Measurements from ENCODE around the gene RAE1.

The RAE1 gene

DNA sequence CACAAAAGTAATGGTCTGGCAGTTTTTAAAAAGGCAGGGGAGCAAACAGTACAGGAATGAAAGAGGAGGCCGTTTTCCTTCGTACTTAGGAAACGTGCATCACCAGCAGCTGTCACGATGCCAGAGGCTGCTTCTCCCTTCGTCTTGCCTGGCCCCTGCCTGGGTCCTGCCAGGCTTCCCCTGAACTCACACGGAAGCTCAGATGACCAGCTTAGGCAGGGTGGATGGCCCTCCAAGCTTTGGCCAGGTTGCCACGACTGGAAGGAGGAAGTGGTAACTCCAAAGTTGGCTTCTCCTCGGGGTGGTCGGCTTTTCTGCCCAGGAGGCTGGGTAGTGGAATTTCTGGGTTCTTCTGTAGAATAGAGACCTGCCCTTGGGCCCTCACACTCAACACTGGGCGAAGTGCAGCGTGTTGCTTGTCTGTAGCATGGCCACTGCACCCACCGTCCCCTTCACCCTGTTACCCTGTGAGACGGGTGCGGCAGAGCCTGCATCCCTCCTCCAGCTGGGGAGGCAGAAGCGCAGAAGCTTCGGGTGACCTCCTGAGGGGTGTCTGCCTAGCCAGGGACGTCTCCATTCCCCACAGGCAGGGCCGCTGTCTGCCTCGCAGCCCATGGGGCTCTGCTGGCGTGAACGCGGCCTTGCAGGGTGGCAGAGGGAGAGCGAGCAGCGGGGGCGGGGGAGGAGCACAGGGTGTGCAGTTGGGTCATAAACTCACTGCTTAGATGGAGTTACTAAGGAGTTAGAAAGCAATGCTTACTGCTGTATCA is 21.7 kb downstream of the RAE1 start:
- DNase-seq = no peak

- no peak for DNase-seq
Measured at GRCh38 chr20:57374343-57374930, 23.4 kb downstream of the RAE1 start.

GRCh38 chr20:57374931-57375651 is 24.0 kb downstream of the RAE1 start:
- no peak for DNase-seq

GRCh38 chr20:57375652-57376230 is 24.7 kb downstream of the RAE1 start:
- no peak for DNase-seq

GRCh38 chr20:57377350-57377749 is 26.3 kb downstream of the RAE1 start:
- DNase-seq = no peak

DNA sequence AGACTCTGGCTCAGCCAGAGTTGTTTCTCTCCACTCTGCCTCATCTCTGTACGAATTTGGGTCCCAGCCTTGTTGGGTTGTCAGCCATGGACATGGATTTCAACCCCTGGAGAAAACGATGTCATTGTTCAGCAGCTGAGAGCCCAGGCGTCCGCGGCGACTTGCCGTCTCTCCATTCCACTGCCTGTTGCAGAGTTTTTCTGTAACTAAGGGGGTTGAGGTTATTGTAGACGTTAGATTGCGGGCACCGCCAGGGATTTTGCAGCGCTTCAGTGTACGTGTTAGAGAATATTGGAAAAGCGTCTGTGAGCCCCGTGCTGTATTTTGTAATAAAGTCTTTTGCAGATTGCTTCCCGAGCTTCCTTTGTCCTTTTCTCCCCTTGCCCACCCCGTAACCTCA is 27.1 kb downstream of the RAE1 start:
- no peak for DNase-seq

GRCh38 chr20:57378646-57379262 is 27.7 kb downstream of the RAE1 start:
- DNase-seq = no peak

DNA sequence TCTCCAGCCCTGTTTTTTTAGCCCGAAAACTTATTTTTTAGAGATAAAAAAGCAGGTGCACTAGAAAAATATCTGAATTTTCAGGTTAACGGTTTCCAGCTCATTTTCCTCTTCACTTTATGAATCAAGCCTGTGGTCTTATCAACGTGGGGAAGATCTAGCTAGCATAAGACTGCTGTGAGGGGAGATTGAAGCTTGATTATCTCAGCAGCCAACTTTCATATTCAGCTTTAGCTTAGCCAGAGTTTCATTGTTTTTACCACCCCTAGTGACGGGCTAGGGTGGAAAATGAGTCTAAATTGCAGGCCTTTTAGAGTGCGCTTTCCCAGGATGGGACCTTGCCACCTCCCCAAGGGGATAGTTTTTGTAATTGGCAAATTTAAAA is 28.2 kb downstream of the RAE1 start:
- DNase-seq = no peak

DNA sequence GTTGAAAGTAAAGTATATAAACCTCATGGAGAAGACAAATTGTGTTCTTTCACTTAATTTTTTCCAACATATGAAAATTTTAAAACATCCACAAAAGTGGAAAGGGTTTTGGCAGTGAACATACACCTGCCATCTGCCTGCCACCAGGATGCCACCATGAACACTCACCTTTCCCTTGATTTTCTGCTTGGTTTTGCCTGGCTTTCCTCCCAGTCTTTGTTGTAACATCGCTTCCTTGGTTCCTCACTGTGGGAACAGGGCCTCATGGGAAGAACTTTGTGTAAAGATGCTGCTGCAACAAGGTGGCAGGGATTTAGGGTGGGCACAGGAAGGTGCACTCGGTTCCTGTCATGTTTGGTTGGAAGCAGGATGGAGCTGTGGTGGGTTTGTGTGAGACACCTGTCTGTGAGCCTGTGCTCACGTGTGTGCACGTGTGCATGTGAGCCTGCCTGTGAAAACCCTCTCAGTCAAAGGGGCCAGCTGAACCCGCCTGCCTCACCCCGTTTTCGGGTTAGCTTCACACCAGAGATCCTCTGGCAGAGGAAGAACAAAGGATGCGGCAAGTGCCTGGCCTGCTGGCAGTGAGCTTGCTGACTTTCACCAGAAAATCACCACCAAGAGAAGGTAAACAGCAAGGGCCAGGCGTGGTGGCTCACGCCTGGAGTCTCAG is 29.2 kb downstream of the RAE1 start:
- no peak for DNase-seq

DNA sequence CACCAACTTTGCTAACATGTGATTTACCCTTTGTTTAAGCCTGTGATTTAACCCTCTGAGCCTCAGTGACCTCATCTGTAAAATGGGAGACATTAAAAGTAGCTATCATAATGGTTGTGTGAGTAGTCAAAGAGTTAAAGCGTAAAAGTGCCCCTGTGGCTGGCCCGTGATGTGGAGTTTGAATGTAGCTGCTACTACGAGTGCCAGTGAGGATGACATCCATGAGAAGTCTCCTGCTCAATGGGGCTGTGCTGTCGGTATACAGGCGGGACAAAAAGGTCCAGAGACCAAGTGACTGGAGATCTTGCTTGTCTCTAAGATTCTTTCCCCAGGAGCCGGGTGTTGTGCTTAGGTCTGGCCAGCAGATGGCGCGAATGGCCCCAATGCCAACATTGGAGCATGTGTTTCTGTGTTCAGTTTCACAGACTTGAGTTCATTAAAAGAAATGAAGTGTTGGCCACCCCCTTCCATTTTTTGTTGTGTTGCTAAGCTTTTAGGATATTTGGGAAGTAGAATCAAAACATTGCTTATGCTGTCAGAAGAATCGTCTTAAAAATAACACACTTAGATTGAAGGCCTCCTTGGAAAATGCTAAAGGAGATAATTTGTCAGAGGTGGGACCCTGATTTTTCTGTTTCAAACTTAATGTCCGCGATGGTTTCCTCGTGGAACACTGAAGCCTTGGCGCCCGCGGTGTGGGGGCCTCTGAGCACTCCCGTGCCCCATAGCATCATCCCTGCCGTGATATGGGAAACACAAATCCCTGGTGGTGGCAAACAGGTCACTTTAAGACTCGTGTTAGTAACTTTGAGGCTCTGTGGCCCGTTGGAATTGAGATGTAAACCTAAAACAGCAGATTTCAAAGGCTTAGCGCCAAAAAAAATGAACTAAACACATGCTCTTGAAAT is 30.8 kb downstream of the RAE1 start:
- peak; percentile 25 for DNase-seq

- DNase-seq = no peak
Measured at GRCh38 chr20:57382516-57382915, 31.5 kb downstream of the RAE1 start.

GRCh38 chr20:57383447-57384347 is 32.6 kb downstream of the RAE1 start:
- no peak for DNase-seq

GRCh38 chr20:57384486-57384885 is 33.4 kb downstream of the RAE1 start:
- no peak for DNase-seq

DNA sequence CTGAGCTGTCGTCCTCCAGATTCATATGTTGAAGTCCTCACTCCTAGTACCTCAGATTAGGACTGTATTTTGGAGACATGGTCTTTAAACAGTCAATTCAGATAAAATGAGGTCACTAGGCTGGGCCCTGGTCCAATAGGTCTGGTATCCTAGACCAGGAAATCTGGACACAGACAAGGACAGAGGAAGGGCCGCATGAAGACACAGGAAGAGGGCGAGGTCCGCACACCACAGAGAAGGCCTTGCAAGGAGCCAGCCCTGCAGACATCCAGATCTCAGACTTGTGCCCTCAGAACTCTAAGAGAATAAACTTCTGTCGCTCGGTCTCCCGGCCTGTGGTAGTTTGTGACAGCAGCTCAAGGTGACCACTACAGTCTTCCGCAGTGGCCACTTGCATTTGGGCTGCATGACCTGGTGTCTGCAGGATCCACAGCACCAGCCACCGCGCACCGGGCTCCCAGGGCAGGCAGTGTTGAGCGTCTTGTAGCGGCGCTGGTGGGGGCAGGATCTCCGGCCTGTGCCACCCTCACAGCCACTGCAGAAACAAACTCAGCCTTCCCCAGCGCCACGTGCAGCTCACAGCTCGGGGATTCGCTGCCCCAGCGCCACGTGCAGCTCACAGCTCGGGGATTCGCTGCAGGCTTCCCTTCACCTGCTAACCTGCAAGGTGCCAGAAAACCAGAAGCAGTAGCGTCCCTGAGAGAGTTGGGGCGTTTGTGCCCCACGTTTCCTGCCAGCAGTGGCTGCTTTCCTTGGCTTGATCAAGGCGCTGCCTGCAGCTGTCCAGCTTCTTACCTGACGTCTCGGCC is 34.1 kb downstream of the RAE1 start:
- DNase-seq = no peak

GRCh38 chr20:57385940-57386339 is 34.9 kb downstream of the RAE1 start:
- DNase-seq = no peak

DNA sequence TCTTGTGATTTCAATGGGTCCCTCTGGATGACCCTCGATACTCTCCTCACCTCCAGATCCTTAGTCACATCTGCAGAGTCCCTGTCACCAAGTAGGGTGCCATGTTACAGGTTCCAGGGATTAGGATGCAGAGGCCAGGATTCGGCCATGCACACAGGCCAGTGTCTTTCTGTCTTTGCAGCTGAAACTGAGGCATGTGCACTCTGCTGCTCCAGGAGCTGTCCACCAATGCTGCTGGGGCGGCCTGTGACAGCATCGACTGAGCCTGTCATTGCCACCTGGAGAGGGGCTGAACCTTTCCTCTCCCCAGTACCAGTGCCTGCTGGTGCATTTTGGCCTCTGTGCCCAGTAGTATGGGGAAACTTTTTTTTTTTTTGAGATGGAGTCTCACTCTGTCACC is 35.7 kb downstream of the RAE1 start:
- DNase-seq = no peak

DNA sequence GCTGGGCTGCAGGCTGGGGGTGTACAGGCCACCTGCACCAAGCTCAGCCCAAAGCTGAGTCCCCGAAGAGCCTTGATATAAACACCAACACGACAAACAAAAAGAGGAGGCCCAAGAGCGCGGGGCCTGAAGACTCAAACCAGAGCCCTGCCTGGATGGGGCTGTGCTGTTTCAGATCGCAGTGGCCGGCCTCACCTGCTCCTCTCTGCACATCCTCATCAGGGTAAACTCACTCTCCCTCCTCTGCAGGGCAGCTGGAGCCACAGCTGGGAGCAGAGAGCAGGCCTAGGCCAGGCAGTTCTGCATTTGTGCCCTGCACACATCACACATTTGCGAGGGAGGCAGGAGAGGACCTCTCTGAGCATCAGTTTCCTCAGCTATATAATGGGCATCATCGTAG is 36.4 kb downstream of the RAE1 start:
- no peak for DNase-seq

- DNase-seq = no peak
Measured at GRCh38 chr20:57387945-57388371, 36.9 kb downstream of the RAE1 start.

DNA sequence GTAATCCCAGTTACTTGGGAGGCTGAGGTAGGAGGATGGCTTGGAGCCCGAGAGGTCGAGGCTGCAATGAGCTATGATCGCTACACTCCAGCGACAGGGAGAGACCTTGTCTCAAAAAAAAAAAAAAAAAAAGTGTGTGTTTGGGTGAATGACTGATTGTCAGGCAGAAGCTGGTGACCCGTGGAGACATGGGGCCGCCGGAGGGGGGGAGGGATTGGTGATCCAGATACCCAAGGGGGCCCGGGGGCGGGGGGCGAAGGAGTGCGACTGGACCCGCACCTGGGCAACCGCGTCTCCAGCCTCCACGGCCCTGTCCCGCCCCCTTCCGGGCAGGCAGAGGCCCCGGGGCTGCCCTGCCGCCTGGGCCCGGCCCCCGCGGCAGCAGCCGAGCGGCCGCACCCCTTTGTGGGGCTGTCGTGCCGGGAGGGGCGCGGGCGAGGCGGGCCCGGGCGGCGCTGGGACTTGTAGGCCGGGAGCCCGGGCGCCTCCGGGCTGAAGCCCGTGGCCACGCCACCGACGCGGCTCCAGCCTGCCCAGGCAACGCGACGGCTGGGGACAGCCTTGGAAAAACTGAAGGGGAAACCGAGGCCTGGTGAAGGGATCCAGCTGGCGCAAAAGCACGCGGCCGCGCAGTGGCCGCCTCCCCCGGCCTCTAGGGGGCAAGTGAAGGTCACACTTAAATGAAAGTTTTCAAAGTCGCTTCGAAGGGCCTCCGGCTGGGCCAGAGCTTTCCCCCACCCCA is 38.1 kb downstream of the RAE1 start:
- peak; percentile 33 for DNase-seq

Measured in HCEC 1CT (cell line).